OCI-LY3 (cell line): Measurements from ENCODE around the gene NIFK.

Experiments
- CTCF ChIP-seq: fragments of 200-600, 300-600 bp; sonication (generic); IDR thresholded peaks from 2 replicates; pipeline ENCODE4 v1.5.1; 2014; ENCODE audit warnings: antibody characterized with exemption, low read length, low read depth
- EZH2phosphoT487 ChIP-seq: fragments of 200-600 bp; shearing (Covaris generic); IDR thresholded peaks from 2 replicates; pipeline ENCODE4 v1.6.1; 2018; ENCODE audit warnings: antibody characterized with exemption, mixed run types, low read depth

GRCh38 chr2:121766624-121767023, 29.9 kb upstream of the NIFK start:
- no peak for TF ChIP-seq EZH2phosphoT487
- TF ChIP-seq CTCF: no peak
